HG03565 (cell line): Measurements from ENCODE around the gene C19orf73.

Experiments used
- ATAC-seq: cut with Tn5 transposase; IDR thresholded peaks from one replicate; pipeline ENCODE4 v1.9.1; 2021; ENCODE audit warnings: mild to moderate bottlenecking, moderate library complexity; ENCODE audit not compliant: unreplicated experiment

C19orf73 gene

GRCh38 chr19:49070416-49070815, 48.5 kb downstream of the C19orf73 start:
- ATAC-seq = no peak

DNA sequence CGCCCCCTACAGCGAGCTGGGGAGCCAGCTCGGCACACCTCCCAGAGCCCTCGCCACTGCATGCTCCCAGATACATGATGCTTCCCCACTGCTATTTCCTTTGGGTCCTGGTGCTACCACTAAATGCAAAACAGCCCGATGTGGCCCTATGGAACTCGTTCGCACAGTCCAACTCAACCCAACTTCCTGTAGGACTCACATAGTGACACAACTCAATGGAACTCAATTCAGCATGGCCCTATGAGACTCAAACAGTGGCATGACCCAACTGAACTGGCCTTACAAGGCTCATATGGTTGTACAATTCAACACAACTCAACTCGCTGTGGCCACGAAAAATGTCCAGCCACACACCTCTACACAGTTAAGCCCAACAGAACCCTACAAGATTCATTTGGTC, 49.9 kb downstream of the C19orf73 start:
- no peak for ATAC-seq
